GM12874 (cell line): ENCODE results near the gene DBX1.

ENCODE experiments used
- TF ChIP-seq, protein P1 (sequence below): IDR thresholded peaks from 2 replicates; pipeline ENCODE4 v1.5.1; 2011; ENCODE audit warnings: low read depth, mild to moderate bottlenecking, control low read depth, low read length, moderate library complexity; ENCODE audit not compliant: insufficient read depth

DBX1 gene

DNA sequence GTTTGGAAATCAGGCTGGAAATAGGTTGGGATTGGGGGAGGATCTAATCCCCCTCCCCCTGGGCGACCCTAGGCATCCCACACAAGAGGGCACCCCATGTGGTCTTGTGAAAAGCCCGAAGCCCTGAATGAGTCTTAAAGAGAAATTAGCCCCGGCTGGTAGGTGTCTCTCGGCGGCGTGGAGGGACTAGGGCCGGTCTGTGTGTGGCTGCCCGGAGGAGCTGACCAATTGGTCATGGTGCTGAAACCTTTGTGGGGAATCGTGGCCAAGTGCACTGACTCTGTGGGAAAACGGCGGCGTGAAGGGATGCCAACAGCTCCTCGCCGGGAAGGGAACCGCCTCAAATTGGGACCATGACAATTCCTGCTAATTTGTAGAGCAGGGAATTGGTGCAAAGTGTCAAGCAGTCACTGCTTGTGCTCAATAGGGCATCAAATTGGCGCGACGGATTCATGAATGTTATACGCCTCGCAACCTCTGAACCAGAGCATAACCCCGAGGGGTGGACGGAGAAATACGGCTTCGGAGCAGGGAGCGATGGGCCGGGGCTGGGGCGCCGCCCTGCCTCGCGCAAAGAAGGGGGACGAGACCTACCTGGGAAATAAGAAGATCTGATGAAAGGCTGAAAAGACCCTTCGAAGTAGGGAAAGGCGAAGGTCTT is 1.5 kb downstream of the DBX1 start:
- TF ChIP-seq, protein P1, sequence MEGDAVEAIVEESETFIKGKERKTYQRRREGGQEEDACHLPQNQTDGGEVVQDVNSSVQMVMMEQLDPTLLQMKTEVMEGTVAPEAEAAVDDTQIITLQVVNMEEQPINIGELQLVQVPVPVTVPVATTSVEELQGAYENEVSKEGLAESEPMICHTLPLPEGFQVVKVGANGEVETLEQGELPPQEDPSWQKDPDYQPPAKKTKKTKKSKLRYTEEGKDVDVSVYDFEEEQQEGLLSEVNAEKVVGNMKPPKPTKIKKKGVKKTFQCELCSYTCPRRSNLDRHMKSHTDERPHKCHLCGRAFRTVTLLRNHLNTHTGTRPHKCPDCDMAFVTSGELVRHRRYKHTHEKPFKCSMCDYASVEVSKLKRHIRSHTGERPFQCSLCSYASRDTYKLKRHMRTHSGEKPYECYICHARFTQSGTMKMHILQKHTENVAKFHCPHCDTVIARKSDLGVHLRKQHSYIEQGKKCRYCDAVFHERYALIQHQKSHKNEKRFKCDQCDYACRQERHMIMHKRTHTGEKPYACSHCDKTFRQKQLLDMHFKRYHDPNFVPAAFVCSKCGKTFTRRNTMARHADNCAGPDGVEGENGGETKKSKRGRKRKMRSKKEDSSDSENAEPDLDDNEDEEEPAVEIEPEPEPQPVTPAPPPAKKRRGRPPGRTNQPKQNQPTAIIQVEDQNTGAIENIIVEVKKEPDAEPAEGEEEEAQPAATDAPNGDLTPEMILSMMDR, result no peak

DNA sequence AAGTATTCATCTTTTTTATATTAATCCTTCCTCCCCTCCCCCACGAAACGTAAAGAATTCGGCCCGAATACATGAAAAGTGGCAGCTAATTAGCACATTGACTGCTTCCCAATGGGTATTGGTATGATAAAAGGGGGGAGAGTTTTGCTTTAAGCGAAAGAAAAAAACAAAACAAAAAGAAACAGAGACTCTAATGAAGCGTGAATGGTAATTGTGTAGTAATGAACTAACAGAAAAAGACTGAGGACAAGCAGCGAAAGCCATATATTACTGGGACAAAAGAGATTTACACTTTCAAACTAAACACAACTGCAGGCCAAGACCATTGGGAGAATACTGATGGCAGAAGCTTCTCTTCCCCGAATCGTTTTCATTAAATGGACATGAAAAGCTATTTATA is 2.5 kb downstream of the DBX1 start:
- TF ChIP-seq, protein P1, result no peak

DNA sequence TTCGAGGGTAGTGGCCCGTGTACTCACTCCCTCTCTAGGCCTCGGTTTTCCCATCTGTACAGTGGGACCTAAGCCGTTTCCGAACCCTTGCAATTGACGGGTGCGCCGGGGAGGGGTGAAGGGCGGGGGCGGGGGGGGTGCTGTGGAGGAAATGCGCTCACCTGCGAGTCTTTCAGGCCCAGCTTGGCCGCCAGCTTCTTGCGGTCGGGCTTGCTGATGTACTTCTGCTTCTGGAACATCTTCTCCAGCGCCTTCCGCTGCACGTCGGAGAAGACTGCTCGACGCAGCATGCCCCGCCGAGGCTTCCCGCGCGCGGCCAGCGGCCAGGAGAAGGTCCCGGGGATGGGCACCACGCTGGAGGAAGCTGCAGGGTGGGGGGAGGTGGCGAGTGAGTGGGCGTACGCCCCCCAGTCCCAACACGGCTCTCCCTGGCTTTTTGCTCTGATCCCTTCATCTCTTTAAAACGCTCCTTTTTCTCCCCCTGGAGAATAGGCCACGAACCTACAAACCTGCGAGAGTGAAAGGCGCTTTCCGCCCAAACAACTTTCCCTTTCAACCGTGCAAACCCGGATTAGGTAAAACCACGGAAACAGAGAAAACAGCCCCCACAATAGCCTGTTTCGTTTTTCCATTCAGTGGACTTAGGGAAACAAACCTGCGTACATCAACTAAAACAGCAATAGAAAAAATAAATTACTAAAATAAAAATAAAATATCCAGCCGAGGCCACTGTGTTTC is 3.2 kb downstream of the DBX1 start:
- TF ChIP-seq, protein P1, result no peak

DNA sequence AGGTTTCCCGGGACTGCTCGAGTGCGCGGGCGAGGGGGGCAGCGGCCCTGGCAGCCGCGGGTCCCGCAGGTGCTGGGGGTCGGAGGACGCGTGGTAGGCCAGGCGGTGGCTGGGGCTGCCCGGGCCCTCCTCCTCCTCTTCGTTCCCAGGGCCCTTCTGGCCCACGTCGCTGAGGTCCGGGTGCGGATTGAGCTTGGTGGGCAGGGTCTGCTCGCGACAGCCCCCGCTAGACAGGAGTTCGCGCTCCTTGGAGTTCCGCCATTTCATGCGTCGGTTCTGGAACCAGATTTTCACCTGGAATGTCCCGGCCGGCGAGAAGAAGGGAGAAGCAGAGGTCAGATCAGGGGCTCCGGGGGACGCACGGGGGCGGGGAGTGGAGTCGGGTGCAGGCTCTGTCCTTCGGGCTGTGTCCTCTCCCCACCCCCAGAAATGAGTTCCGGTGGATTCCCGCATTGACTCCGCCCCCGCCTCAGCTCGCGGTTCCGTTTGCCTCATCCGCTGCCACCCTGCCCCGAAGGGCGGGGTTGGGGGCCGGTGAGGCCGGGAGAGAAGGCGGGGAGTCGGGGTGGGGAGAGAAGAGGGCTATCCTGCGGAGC is 3.9 kb downstream of the DBX1 start:
- TF ChIP-seq, protein P1, result no peak

DNA sequence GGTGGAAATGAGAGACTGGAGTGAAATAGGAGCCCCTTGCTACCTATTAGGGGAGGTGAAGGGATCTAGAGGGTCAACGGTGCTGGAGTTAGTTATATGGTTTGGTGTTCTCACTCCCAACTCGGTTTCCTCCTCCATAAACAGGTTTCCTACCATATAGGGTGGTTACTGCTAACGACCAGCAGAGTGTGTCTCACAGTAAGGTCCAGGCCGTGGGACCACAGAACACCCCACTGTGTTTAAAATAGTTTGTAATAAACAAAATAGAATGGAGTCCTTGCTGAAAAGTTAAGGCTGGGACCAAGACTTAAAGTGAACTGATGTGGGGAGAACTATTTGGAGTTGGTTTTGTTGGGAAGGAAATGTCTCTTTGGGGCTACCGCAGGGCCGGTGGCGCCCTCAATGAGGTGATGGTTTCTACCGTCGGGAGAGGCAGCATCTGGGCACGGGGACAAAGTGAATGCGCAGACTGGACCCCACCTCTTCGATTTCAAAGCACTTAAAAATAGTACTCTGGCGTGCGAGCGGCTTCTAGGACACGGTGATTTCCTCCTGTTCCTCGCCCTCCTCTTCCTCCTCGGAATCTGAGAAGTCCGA is 4.5 kb downstream of the DBX1 start:
- TF ChIP-seq, protein P1, result no peak

DNA sequence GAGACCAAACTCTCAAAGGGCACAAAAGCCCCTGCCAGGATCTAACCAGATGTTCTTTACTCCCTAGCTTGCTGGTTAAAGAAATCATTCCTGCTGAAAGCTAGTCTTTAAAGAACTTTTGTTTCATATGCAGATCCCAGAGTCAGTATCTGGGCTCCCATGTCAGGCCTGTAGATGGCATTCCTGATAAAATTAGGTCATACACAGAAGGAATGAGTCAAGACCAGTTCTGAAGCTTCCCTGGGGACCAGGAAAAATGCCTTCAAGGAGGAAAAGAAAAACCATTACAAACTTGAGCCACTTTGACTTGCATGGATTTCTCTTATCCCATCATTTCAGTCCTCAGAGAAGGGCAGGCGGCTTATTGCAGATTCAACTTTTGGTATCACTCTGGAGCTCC is 5.9 kb downstream of the DBX1 start:
- TF ChIP-seq, protein P1, result no peak

DNA sequence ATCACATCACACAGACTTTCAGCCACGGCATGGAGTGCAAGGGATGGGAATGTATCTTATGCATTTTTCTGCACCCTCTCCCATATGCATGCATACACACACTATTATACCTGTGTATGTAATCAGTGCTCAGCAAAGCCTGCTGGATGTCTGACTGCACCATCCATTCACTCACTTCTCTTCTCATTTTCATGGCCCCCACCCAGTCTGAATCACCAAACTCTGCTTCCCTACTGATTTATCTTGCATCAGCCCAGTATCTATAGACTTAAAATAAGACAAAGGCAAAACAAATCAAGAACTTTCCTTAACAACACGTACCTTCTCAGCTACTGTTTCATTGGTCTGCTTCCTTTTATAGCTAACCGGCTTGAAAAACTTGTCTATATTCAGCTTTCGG is 21.6 kb downstream of the DBX1 start:
- TF ChIP-seq, protein P1, result no peak
